SKM-1 treated with dmso at 0.1 percent for 144 hours (cell line): Measurements from ENCODE around the gene PAGR1.
"Not testable (repeated sequence)": the region's sequence is repeated elsewhere in the genome, so short reads cannot be mapped to it uniquely, and the experiment has no call there.

Experiments used
- DNase-seq: peaks from one replicate; lab custom pipeline; 2025; ENCODE audit not compliant: unreplicated experiment; lab: John Stamatoyannopoulos, UW

PAGR1 gene

GRCh38 chr16:29815793-29816693, at the start of gene PAGR1:
Gene PAGR1, plus strand, starts transcription at chr16:29816152. Its CDS starts 374 bp downstream, at chr16:29816526.
- DNase-seq: peak; percentile 98

- no peak for DNase-seq
These were observed 49.4 kb upstream of the PAGR1 start for GRCh38 chr16:29766571-29766970.

GRCh38 chr16:29767062-29767461, 48.9 kb upstream of the PAGR1 start:
- DNase-seq: no peak

- no peak for DNase-seq
These were observed 46.4 kb upstream of the PAGR1 start for GRCh38 chr16:29769507-29769906.

- no peak for DNase-seq
These were observed 45.6 kb upstream of the PAGR1 start for GRCh38 chr16:29770250-29770929.

GRCh38 chr16:29772330-29772729, 43.6 kb upstream of the PAGR1 start:
- not testable (repeated sequence) for DNase-seq

- no peak for DNase-seq
These were observed 41.2 kb upstream of the PAGR1 start for GRCh38 chr16:29774730-29775129.

- DNase-seq: no peak
These were observed 40.1 kb upstream of the PAGR1 start for GRCh38 chr16:29775742-29776408.

- DNase-seq: no peak
These were observed 38.2 kb upstream of the PAGR1 start, which contains the start of gene ZG16 for GRCh38 chr16:29777576-29778350. Gene ZG16, plus strand, starts transcription at chr16:29778256. Its CDS starts 1,011 bp downstream, at chr16:29779267.

- DNase-seq: no peak
These were observed 36.5 kb upstream of the PAGR1 start for GRCh38 chr16:29779474-29779873.

- DNase-seq: not testable (repeated sequence)
These were observed 32.6 kb upstream of the PAGR1 start for GRCh38 chr16:29783094-29783953.

- no peak for DNase-seq
These were observed 31.8 kb upstream of the PAGR1 start for GRCh38 chr16:29784157-29784556.

- no peak for DNase-seq
These were observed 31.0 kb upstream of the PAGR1 start for GRCh38 chr16:29784901-29785500.

- not testable (repeated sequence) for DNase-seq
These were observed 28.8 kb upstream of the PAGR1 start for GRCh38 chr16:29787155-29787554.

GRCh38 chr16:29789775-29790182, 26.2 kb upstream of the PAGR1 start:
- no peak for DNase-seq

- peak; percentile 98 for DNase-seq
These were observed 25.6 kb upstream of the PAGR1 start, which contains the start of gene KIF22 for GRCh38 chr16:29790183-29790948. Gene KIF22, plus strand, starts transcription at chr16:29790751. Its CDS starts 9 bp downstream, at chr16:29790760.

- no peak for DNase-seq
These were observed 24.8 kb upstream of the PAGR1 start for GRCh38 chr16:29790949-29791844.
